ENCODE results near the gene MTHFD2L. TPM values are rescaled to one million over a fixed set of nuclear protein-coding genes. Genes with fewer than 3 reads are reported as not detected.

MTHFD2L gene
- total RNA-seq, 1 donor from 2014 or later: 9.5 TPM

DNA sequence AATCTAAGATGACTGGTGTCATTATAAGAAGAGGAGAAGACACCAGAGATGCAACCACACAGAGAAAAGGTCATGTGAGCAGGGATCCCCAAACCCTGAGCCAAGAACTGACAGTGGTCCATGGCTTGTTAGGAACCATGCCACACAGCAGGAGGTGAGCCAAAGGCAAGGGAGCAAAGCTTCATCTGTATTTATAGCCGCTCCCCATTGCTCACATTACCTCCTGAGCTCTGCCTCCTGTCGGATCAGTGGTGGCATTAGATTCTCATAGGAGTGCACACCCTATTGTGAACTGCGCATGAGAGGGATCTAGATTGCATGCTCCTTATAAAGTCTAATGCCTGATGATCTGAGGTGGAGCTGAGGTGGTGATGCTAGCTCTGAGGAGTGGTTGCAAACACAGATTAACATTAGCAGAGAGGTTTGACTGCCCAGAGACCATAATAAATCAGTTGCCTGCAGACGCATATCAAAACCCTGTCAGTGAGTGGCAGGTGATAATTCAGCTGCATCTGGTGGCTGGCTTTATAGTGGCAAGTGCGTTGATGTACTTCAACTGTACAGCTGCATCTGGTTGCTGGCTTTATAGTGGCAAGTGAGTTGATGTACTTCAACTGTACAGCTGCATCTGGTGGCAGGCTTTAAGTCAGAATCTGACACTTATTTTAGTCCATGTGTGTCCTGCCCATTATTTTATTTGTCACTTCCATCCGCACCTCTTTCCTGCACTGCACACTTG is 39.1 kb upstream of the MTHFD2L start:
- no peak overlapping the region for H3K4me3 ChIP-seq (ENCODE audit: low read depth, low read length)
- no peaks in the 10 kb centered on the region for H3K36me3 ChIP-seq (ENCODE audit: control insufficient read depth, insufficient read depth, low read length)
- DNase-seq (ENCODE audit: low read depth): no peak

GRCh38 chr4:74120086-74120485 is 37.8 kb upstream of the MTHFD2L start:
- no peaks in the 10 kb centered on the region for H3K36me3 ChIP-seq (ENCODE audit: control insufficient read depth, insufficient read depth, low read length)
- TF ChIP-seq, protein P1, sequence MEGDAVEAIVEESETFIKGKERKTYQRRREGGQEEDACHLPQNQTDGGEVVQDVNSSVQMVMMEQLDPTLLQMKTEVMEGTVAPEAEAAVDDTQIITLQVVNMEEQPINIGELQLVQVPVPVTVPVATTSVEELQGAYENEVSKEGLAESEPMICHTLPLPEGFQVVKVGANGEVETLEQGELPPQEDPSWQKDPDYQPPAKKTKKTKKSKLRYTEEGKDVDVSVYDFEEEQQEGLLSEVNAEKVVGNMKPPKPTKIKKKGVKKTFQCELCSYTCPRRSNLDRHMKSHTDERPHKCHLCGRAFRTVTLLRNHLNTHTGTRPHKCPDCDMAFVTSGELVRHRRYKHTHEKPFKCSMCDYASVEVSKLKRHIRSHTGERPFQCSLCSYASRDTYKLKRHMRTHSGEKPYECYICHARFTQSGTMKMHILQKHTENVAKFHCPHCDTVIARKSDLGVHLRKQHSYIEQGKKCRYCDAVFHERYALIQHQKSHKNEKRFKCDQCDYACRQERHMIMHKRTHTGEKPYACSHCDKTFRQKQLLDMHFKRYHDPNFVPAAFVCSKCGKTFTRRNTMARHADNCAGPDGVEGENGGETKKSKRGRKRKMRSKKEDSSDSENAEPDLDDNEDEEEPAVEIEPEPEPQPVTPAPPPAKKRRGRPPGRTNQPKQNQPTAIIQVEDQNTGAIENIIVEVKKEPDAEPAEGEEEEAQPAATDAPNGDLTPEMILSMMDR (IDR thresholded peaks at IDR 0.05; ENCODE audit: insufficient read depth, low read length, poor library complexity, severe bottlenecking): no peak
- DNase-seq (ENCODE audit: low read depth): no peak
- H3K27me3 ChIP-seq (ENCODE audit: control insufficient read depth, insufficient read depth, low read length): no peaks in the 10 kb centered on the region
- H3K4me3 ChIP-seq (ENCODE audit: low read depth, low read length): no peak overlapping the region

More for the DNA sequence above, 39.1 kb upstream of the MTHFD2L start:
- TF ChIP-seq, protein P1 (IDR thresholded peaks at IDR 0.05; ENCODE audit: insufficient read depth, low read length, poor library complexity, severe bottlenecking): no peak
- H3K27me3 ChIP-seq (ENCODE audit: control insufficient read depth, insufficient read depth, low read length): no peaks in the 10 kb centered on the region

DNA sequence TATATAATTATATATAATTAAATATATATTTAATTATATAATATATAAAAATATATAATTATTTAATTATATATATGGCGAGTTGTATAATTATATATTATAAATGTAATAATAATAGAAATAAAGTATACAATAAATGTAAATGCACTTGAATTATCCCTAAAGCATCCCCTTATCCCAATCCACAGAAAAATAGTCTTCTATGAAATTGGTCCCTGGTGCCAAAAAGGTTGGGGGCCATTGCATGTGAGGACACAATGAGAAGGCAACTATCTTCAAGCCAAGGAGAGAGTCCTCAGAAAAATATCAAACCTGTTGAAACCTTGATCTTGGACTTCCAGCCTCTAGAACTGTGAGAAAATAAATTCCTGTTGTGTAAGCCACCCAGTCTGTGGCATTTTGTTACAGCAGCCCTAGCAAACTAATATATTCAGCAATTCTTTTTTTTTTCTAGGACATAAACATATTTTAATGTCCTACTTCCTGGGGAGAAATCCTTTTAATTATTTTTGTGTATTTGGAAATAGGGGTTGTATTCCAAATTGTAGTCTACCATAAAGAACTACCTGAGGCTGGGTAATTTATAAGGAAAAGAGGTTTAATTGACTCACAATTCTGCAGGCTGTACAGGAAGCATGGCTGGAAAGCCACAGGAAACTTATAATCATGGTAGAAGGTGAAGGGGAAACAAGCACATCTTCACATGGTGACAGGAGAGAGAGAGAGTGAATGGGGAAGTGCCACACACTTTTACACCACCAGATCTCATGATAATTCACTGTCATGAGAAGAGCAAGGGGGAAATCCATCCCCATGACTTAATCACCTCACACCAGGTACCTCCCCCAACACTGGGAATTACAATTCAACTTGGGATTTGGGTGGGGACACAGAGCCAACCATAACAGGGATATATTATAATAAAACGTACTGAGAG is 36.0 kb upstream of the MTHFD2L start:
- TF ChIP-seq, protein P1 (IDR thresholded peaks at IDR 0.05; ENCODE audit: insufficient read depth, low read length, poor library complexity, severe bottlenecking): no peak
- Histone ChIP-seq H3K4me3 (ENCODE audit: low read depth, low read length) (no peak overlapping the region), H3K27me3 (ENCODE audit: control insufficient read depth, insufficient read depth, low read length) (no peaks in the 10 kb centered on the region), H3K36me3 (ENCODE audit: control insufficient read depth, insufficient read depth, low read length) (no peaks in the 10 kb centered on the region)
- DNase-seq (ENCODE audit: low read depth): no peak

GRCh38 chr4:74123065-74123728 is 34.7 kb upstream of the MTHFD2L start:
- Histone ChIP-seq H3K36me3 (ENCODE audit: control insufficient read depth, insufficient read depth, low read length) (no peaks in the 10 kb centered on the region), H3K4me3 (ENCODE audit: low read depth, low read length) (no peak overlapping the region), H3K27me3 (ENCODE audit: control insufficient read depth, insufficient read depth, low read length) (no peaks in the 10 kb centered on the region)
- TF ChIP-seq, protein P1 (IDR thresholded peaks at IDR 0.05; ENCODE audit: insufficient read depth, low read length, poor library complexity, severe bottlenecking): no peak
- no peak for DNase-seq (ENCODE audit: low read depth)

GRCh38 chr4:74125029-74125428 is 32.9 kb upstream of the MTHFD2L start:
- no peaks in the 10 kb centered on the region for H3K36me3 ChIP-seq (ENCODE audit: control insufficient read depth, insufficient read depth, low read length)
- no peaks in the 10 kb centered on the region for H3K27me3 ChIP-seq (ENCODE audit: control insufficient read depth, insufficient read depth, low read length)
- TF ChIP-seq, protein P1 (IDR thresholded peaks at IDR 0.05; ENCODE audit: insufficient read depth, low read length, poor library complexity, severe bottlenecking): no peak
- no peak overlapping the region for H3K4me3 ChIP-seq (ENCODE audit: low read depth, low read length)
- no peak for DNase-seq (ENCODE audit: low read depth)

Data from kidney epithelial cell (primary cell).